Mesenchymal stem cell (in vitro differentiated cells and primary cell): Measurements from ENCODE around the gene GLYATL1B. TPM values are rescaled to one million over a fixed set of nuclear protein-coding genes. Genes with fewer than 3 reads are reported as not detected.
"Not testable (repeated sequence)": the region's sequence is repeated elsewhere in the genome, so short reads cannot be mapped to it uniquely, and the experiment has no call there.

Experiments used
- DNase-seq: peaks from one replicate; pipeline ENCODE4 v3.0.0-alpha.2; 2013
- H2AFZ ChIP-seq: one replicate; pipeline ENCODE4 v1.6.1; 2013; ENCODE audit warnings: low read depth, mild to moderate bottlenecking, control low read depth, inconsistent platforms, low read length, moderate library complexity
- H2AK5ac ChIP-seq: 2 replicates; pipeline ENCODE4 v1.6.1; 2013; ENCODE audit warnings: low read length, moderate library complexity, mild to moderate bottlenecking, inconsistent platforms; ENCODE audit not compliant: severe bottlenecking
- H2BK120ac ChIP-seq: one replicate; pipeline ENCODE4 v1.6.1; 2013; ENCODE audit warnings: low read depth, mild to moderate bottlenecking, inconsistent platforms, low read length, moderate library complexity
- H2BK12ac ChIP-seq, 2 experiments: one replicate each; pipeline ENCODE4 v1.6.1; 2013; ENCODE audit warnings: inconsistent platforms in 2 of 2, low read length in 2 of 2, mild to moderate bottlenecking in 2 of 2, moderate library complexity in 2 of 2, control low read depth in 1 of 2
- H2BK15ac ChIP-seq: one replicate; pipeline ENCODE4 v1.6.1; 2013; ENCODE audit warnings: mild to moderate bottlenecking, low read depth, inconsistent platforms; ENCODE audit not compliant: poor library complexity, severe bottlenecking
- H2BK5ac ChIP-seq: 2 replicates; pipeline ENCODE4 v1.6.1; 2013; ENCODE audit warnings: low read depth, mild to moderate bottlenecking, low read length, control low read depth, inconsistent platforms; ENCODE audit not compliant: poor library complexity, severe bottlenecking
- H3K14ac ChIP-seq, 2 experiments: one replicate each; pipeline ENCODE4 v1.6.1; 2013; ENCODE audit warnings: inconsistent platforms in 2 of 2, low read length in 2 of 2, control low read depth in 1 of 2, mild to moderate bottlenecking in 1 of 2, moderate library complexity in 1 of 2
- H3K18ac ChIP-seq, 2 experiments: one replicate each; pipeline ENCODE4 v1.6.1; 2013; ENCODE audit warnings: inconsistent platforms in 2 of 2, low read length in 2 of 2, control low read depth in 1 of 2, low read depth in 1 of 2, mild to moderate bottlenecking in 1 of 2
- H3K23ac ChIP-seq, 2 experiments: one replicate each; pipeline ENCODE4 v1.6.1; 2013; ENCODE audit warnings: inconsistent platforms in 2 of 2, low read length in 2 of 2, mild to moderate bottlenecking in 2 of 2, moderate library complexity in 2 of 2, control low read depth in 1 of 2
- H3K27ac ChIP-seq: 2 replicates; pipeline ENCODE4 v1.5.1; 2013; ENCODE audit warnings: mild to moderate bottlenecking, moderate library complexity, low read length, control low read depth, inconsistent platforms; ENCODE audit not compliant: poor library complexity, severe bottlenecking
- H3K27me3 ChIP-seq, 2 experiments: 2 replicates each; pipeline versions ENCODE4 v1.6.1 to v1.7.0; 2013; ENCODE audit warnings: low read length in 2 of 2, mild to moderate bottlenecking in 2 of 2, moderate library complexity in 2 of 2, control low read depth in 1 of 2, inconsistent platforms in 1 of 2; ENCODE audit not compliant: control insufficient read depth in 1 of 2, insufficient read depth in 1 of 2
- H3K36me3 ChIP-seq, 2 experiments: 2 replicates each; pipeline versions ENCODE4 v1.6.1 to v1.7.0; 2013; ENCODE audit warnings: low read length in 2 of 2, control low read depth in 1 of 2, inconsistent platforms in 1 of 2, low read depth in 1 of 2, mild to moderate bottlenecking in 1 of 2; ENCODE audit not compliant: insufficient read depth in 2 of 2, control insufficient read depth in 1 of 2
- H3K4ac ChIP-seq, 2 experiments: one replicate each; pipeline ENCODE4 v1.6.1; 2013; ENCODE audit warnings: inconsistent platforms in 2 of 2, low read length in 2 of 2, mild to moderate bottlenecking in 2 of 2, moderate library complexity in 2 of 2, control low read depth in 1 of 2, low read depth in 1 of 2
- H3K4me1 ChIP-seq: 2 replicates; pipeline ENCODE4 v1.6.1; 2013; ENCODE audit warnings: low read depth, low read length, control low read depth; ENCODE audit not compliant: control insufficient read depth, insufficient read depth
- H3K4me2 ChIP-seq: 2 replicates; pipeline ENCODE4 v1.6.1; 2013; ENCODE audit warnings: low read length, mild to moderate bottlenecking, inconsistent platforms; ENCODE audit not compliant: poor library complexity, severe bottlenecking
- H3K4me3 ChIP-seq, 2 experiments: 2 replicates each; pipeline versions ENCODE4 v1.5.1 to v1.7.0; 2013; ENCODE audit warnings: low read length in 2 of 2, mild to moderate bottlenecking in 2 of 2, control low read depth in 1 of 2, low read depth in 1 of 2; ENCODE audit not compliant: insufficient read depth in 1 of 2
- H3K79me1 ChIP-seq: replicated peaks from 2 replicates; pipeline ENCODE4 v1.6.1; 2013; ENCODE audit warnings: mild to moderate bottlenecking, control low read depth, low read length, inconsistent platforms; ENCODE audit not compliant: poor library complexity, severe bottlenecking
- H3K9ac ChIP-seq: 2 replicates; pipeline ENCODE4 v1.7.0; 2013; ENCODE audit warnings: mild to moderate bottlenecking, low read length, moderate library complexity
- H3K9me3 ChIP-seq: 2 replicates; pipeline ENCODE4 v1.7.0; 2013; ENCODE audit warnings: mild to moderate bottlenecking, low read length; ENCODE audit not compliant: control insufficient read depth
- H4K8ac ChIP-seq: one replicate; pipeline ENCODE4 v1.6.1; 2013; ENCODE audit warnings: inconsistent platforms, mild to moderate bottlenecking, low read length, moderate library complexity
- H4K91ac ChIP-seq: one replicate; pipeline ENCODE4 v1.6.1; 2013; ENCODE audit warnings: mild to moderate bottlenecking, low read length, inconsistent platforms
- WGBS: methylation state at CpG from one replicate; pipeline ENCODE4 v1.1.7; 2013; ENCODE audit warnings: mixed read lengths; 5-methylcytosine and 5-hydroxymethylcytosine counted together
- polyA plus RNA-seq, 2 experiments: library from polyadenylated mRNA; stranded (reverse); fragments of 200-250 nt; gene quantifications; one replicate each; pipeline ENCODE4 v1.2.3, GENCODE V29; 2013

Gene GLYATL1B, protein sequence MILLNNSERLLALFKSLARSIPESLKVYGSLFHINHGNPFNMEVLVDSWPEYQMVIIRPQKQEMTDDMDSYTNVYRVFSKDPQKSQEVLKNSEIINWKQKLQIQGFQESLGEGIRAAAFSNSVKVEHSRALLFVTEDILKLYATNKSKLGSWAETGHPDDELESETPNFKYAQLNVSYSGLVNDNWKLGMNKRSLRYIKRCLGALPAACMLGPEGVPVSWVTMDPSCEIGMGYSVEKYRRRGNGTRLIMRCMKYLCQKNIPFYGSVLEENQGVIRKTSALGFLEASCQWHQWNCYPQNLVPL
- not detected for polyA plus RNA-seq (2013, experiment 1 of 2)
- polyA plus RNA-seq (2013, experiment 2 of 2): not detected

DNA sequence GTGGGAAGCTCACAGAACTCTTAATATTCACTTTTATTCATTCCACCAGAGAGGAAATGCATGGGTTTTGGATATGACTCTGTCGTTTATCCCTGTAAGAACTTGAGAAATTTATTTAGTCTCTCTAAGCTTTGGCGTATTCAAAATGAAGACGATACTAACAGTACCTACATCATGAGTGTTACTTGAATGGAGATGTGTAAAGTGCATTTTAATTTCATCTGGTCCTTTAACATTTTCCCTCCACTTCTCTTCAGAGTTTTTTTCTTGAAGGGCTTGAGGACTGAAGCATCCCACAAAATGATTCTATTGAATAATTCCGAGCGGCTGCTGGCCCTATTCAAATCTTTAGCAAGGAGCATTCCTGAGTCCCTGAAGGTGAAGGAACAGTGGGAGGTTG is at the start of gene GLYATL1B:
Gene GLYATL1B, plus strand, starts transcription at position 301 of the 400 bp plus-strand sequence. Its CDS starts 0 bp downstream, at position 301.
- not testable (repeated sequence) for H3K4ac ChIP-seq, DNase-seq, H2BK120ac ChIP-seq, H2BK12ac ChIP-seq, H3K18ac ChIP-seq, H3K4me3 ChIP-seq, H2AFZ ChIP-seq, H3K27me3 ChIP-seq, H2AK5ac ChIP-seq, H2BK5ac ChIP-seq, H4K8ac ChIP-seq, H3K36me3 ChIP-seq, H2BK15ac ChIP-seq, H3K9ac ChIP-seq, H3K9me3 ChIP-seq, H3K4me2 ChIP-seq, H3K27ac ChIP-seq, H4K91ac ChIP-seq, H3K23ac ChIP-seq, H3K14ac ChIP-seq, H3K79me1 ChIP-seq, H3K4me1 ChIP-seq
- WGBS: 97% methylated on average over 2 of the region's 5 CpGs

DNA sequence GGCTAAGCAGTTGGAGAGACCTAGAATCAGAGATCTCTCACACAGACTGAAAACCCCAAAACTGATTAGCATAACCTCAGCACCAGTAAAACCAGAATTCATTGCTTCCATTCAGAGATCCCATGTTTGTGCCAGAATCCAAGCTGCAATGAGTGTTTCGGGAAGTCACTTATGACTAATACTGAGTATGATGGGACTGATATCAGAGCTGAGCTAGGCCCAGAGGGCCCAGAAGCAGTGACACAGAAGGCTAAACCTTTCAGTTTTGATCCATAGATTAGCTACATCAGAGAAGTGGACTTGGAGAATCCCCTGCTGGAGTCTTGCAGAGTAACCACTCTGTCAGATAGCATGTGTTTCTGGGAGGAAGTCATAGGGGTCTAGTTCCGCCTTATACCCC is 49.6 kb upstream of the GLYATL1B start:
- not testable (repeated sequence) for H2AK5ac ChIP-seq, H3K36me3 ChIP-seq, H2BK15ac ChIP-seq, H2BK120ac ChIP-seq, H3K14ac ChIP-seq, H3K4me3 ChIP-seq, H3K27me3 ChIP-seq, DNase-seq, H3K79me1 ChIP-seq, H3K4me2 ChIP-seq, H3K18ac ChIP-seq, H2BK5ac ChIP-seq, H3K9me3 ChIP-seq, H2BK12ac ChIP-seq, H3K4ac ChIP-seq, H3K23ac ChIP-seq, H3K4me1 ChIP-seq, H4K91ac ChIP-seq, H2AFZ ChIP-seq, H4K8ac ChIP-seq, H3K27ac ChIP-seq
- peak overlapping the region; percentile 54 for H3K9ac ChIP-seq
- WGBS: 100% methylated on average over 1 of the region's 2 CpGs

DNA sequence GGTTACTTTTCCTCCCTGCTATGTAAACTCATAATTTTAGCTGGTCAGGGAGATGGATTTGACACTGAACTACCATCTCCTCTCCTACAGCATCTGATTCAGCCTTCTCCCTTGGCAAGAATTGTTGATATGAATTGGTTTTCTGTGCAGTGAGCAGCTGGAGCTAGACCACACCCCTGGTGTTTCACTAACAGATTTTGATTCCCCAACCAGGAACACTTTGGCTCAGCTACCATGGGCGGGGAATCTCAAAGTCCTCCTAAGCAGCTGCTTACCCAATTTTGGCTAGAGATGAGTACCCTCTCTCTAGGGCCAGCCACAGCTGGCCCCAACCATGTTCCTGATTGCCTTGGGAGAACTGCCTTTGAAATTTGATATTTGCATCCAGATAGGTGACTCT is 48.7 kb upstream of the GLYATL1B start:
- H3K23ac ChIP-seq: not testable (repeated sequence)

DNA sequence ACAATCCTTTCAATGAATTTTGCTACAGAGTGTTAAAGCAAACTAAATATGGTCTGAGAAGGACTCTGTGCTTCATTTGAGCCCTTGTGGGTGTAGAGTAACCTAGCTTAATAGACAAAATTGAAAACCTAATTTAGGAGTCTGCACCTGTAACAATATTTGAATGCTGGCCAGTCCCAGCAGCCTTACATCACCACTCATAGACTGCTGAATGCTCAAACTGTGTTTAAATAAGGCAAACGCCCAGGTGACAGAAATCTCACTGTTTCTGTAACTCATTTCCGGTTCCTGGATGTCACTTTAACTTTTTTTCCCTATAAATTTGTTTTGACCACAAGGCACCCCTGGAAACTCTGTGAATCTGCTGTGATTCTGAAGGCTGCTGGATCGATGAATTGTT is 45.5 kb upstream of the GLYATL1B start:
- no peaks in the 10 kb centered on the region for H3K27me3 ChIP-seq
- H2AFZ ChIP-seq: no peak overlapping the region
- H2BK12ac ChIP-seq: no peak overlapping the region
- 63% methylated on average over 3 of the region's 3 CpGs for WGBS
- H3K9me3 ChIP-seq: no peaks in the 10 kb centered on the region
- no peak overlapping the region for H4K91ac ChIP-seq
- H3K4me2 ChIP-seq: no peak overlapping the region
- H3K79me1 ChIP-seq: no peaks in the 10 kb centered on the region
- H2AK5ac ChIP-seq: no peak overlapping the region
- H3K4ac ChIP-seq: no peak overlapping the region
- H3K18ac ChIP-seq: no peak overlapping the region
- H3K27ac ChIP-seq: no peak overlapping the region
- H3K14ac ChIP-seq: no peak overlapping the region
- H2BK120ac ChIP-seq: no peak overlapping the region
- H3K23ac ChIP-seq: no peak overlapping the region
- H2BK5ac ChIP-seq: no peak overlapping the region
- H2BK15ac ChIP-seq: no peak overlapping the region
- no peak overlapping the region for H3K4me3 ChIP-seq
- no peak overlapping the region for H3K9ac ChIP-seq
- H3K36me3 ChIP-seq: no peaks in the 10 kb centered on the region
- no peak overlapping the region for H4K8ac ChIP-seq
- H3K4me1 ChIP-seq: no peaks in the 10 kb centered on the region
- DNase-seq: no peak

More for the DNA sequence above, 48.7 kb upstream of the GLYATL1B start:
- H3K18ac ChIP-seq, H2BK15ac ChIP-seq, H2AFZ ChIP-seq, H3K4ac ChIP-seq, H3K4me2 ChIP-seq, H3K36me3 ChIP-seq, H3K27me3 ChIP-seq, DNase-seq, H2BK5ac ChIP-seq, H3K79me1 ChIP-seq, H3K27ac ChIP-seq, H2BK12ac ChIP-seq, H2BK120ac ChIP-seq, H3K14ac ChIP-seq, H2AK5ac ChIP-seq, H3K4me1 ChIP-seq, H4K8ac ChIP-seq, H3K9me3 ChIP-seq, H4K91ac ChIP-seq: not testable (repeated sequence)
- Histone ChIP-seq H3K9ac (peak overlapping the region; percentile 38), H3K4me3 (peak overlapping the region in 1 of 2 experiments; percentile 29)
- no CpG with 5 or more reads among the region's 1 CpG for WGBS
